SHP77 (cell line): ENCODE data around the gene NFATC1.

ENCODE experiments used
- DNase-seq, 2 experiments: peaks; one replicate each; lab custom pipeline; 2025; lab: John Stamatoyannopoulos, UW

Gene NFATC1

DNA sequence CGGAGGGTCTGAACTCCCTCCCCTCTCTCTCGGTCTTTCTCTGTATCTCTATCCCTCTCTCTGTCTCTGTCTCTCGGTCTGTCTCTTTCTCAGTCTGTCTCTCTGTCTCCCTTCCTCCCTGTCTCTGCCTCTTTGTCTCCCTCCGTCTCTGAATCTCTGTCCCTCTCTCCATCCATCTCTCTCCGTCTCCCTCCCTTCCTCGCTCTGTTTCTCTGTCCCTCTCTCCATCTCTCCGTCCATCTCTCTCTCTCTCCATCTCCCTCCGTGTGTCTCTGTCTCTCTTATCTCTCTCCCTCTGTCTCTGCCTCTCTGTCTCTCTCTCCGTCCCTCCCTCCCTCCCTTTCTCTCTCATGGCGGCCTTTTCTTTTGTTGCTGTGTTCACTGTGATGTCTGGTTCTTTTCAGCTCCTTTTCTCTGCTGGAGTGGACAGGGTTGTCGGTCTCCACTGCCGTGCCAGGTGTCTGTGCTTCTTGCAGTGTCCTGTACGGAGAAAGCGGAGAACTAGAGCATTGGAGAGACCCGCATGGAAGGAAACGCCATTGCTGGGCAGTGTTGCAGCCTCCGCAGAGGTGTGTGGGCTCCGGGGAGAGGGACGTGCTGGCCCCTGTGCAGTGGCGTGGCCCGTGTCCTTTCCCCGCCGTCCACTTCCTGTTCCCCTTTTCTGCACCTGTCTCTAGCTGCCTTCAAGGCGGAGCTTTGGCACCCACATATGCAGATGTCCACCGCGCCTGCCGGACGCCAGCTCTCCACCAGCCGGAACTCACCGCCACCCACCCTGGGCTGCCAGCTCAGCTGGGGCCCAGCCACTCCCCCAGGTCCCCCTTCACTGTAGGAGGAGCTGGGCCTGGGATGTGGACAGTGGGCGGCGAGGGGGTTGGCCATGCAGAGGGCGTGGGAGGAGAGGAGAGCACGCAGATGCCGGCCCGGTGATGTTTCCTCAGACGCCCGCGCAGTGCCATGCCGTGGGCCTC is 113.1 kb downstream of the NFATC1 start:
- no peak for DNase-seq

GRCh38 chr18:79509536-79509930 is 113.8 kb downstream of the NFATC1 start:
- DNase-seq: no peak

- no peak for DNase-seq
These were observed 114.4 kb downstream of the NFATC1 start for GRCh38 chr18:79510046-79510685.

- DNase-seq: no peak
These were observed 115.1 kb downstream of the NFATC1 start for GRCh38 chr18:79510731-79511241.

GRCh38 chr18:79511271-79511670 is 115.5 kb downstream of the NFATC1 start:
- DNase-seq: no peak

GRCh38 chr18:79511671-79512301 is 116.1 kb downstream of the NFATC1 start:
- DNase-seq: no peak

DNA sequence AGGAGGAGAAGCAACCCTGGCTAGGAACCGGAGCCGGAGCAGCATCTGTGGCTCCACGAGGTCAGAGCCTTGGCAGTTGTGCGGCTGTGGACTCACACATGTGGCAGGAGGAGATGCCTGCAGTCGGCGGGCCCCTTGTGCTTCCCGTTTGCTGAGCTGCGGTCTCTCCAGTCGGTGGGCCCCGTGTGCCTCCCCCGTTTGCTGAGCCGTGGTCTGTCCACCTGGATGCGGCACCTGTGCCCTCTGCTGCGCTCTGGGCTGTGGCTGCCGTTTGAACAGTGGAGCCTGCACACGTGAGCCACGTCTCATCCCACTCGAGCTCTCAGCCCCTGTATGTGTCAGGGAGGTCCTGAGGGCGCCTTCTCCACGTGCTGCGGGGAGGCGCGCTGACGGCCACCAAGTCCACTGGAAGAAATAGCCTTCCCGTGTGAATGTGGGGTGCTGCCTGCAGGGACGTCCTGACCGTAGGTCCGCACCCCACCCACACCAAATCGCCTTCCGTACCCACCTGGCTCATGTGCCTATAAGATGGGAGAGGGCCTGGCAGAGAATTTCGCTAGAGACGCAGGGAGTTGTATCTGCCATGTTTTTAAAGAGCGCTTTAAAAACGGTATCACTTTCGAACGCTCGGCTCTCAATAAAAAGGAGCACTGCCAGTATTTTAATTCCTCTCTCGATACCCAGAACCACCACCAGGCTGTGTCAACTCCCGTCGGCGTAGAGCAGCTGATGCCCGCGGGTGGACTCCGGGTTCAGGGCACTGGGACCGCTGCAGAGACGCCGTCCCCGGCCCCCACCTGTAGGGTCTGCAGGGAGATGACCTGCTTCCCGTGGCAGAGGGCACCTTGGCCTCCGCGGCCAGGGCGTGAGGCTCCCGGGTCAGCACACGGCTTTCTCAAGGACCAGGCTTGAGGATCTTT is 117.0 kb downstream of the NFATC1 start:
- DNase-seq: no peak

DNA sequence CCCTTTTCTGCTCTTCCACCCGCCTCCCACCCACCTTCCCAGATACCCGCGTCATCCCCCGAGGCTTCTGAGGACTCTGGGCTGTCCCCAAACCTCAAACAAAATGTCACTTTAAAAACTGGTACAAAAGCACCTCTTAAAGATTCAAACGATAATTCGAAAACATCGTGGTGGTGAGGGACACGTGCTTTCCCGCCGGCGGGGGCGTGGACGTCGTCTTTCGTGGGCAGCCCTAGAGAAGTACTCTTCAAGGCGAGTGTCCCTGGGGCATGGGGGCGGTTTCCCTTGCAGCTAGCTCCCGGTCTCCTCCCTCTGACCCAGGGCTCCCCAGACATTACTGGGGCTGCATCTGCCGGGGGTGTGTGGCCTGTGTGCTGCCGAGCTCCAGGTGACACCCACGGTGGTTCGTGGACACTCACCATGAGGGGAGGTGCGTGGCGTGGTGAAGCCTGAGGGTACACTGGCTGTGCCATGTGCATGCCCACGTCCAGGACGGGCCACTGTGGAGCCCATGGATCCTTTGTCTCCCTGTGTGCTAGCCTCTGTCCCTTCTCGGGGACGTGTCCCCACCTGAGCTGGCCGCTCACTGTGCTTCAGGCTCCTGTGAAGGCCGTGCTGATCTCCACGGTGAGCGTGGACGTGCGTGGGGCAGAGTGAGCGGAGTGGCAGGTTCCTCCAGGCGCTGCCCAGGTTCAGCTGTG is 117.8 kb downstream of the NFATC1 start:
- no peak for DNase-seq

- no peak for DNase-seq
These were observed 119.6 kb downstream of the NFATC1 start for GRCh38 chr18:79515331-79515730.

- no peak for DNase-seq
These were observed 120.2 kb downstream of the NFATC1 start for GRCh38 chr18:79515944-79516351.

DNA sequence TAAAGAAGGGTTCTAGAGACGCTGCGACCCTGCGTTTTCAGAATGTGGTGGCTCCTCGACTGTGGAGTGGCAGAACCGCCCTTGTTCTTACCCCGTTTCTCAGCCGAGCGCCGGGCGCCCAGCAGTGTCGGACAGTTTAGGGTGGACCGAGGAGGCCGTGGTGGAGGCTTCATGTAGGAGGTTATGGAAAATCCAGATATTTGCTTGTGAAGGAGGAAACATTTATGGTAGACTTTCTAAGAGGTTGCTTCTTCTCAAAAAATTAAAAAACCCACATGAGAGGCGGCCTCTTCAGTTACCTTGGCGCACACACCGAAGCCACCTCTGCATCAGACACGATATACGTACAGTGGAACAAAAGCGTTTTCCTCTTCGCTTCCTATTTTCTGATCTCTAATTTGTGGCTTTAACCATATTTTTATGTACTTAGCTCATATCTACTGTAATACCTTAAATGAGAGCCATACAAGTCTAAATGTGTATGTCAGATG is 120.8 kb downstream of the NFATC1 start:
- DNase-seq: no peak

DNA sequence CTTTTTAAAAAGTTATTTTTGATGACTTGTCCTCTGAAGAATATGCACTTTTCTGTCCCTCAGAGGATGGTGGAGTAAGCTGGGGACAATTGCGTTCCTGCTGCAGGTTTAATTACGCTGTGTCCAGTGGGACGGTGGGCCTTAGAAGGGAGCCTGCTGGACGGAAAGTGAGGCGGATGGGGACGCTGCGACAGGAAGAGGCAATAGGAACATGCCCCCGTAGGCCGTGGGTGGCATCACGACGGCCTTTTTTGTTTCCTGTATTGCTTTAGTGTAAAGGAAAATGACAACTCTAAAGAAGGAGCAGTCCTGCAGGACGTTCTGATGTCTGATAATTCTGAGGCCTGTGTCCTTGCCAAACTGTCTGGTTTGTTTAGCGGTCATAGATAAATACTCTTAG is 121.6 kb downstream of the NFATC1 start:
- DNase-seq: no peak

GRCh38 chr18:79518028-79518682 is 122.4 kb downstream of the NFATC1 start:
- DNase-seq: no peak

DNA sequence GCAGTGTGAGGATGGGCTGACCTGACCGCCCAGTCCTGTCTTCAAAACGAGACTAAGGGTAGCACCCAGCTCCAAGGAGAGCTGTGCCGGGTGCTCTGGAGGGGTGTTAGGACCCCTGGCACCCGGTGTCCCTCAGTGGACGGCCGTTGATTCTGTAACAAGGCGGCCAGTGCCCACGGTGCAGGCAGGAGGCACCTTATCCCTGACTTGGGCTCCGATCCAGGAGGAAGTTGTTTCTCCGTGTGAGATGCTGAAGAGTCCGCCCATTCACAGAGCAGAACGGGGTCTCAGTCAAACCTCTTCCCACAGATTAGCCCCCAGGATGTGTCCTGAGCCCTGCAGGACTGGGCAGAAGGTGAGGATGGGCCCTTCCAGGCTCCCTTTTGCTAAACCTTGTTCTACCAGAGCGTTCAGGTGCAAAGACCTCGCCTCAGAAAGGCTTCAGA is 123.0 kb downstream of the NFATC1 start:
- DNase-seq: no peak

DNA sequence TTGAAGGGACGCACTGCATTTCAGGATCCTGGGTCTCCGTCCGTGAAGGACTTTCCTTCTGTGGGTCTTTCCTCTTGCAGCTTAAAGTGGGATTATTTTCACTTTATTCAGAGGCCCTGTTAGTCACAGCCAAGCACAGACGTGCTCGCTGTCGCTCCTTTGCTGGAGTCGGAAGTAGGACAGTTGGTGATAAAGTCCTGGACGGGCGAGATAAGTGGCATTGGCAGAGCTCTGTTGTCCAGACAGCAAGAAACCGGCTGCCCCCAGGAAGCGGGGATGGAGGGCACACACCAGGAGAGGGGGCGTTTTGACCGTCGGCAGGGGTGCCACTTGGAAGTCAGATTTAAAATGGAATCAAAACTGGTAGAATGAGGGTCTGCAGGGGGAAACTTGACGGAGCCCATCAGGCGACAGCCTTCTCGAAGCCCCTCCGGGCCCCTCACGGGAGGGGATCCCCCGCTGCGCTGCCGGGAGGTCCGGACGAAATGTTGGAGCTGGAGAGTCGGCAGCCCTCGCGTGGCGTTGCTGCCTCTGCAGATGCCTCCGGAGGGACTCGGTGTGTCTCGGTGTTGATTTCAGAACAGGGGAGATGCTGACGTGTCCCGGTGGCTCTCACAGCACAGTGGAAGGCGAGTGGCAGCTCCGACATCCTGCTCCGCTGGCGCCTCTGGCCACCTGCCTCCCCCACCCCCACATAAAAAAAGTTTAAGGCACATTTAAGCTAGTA is 124.2 kb downstream of the NFATC1 start:
- DNase-seq: no peak

DNA sequence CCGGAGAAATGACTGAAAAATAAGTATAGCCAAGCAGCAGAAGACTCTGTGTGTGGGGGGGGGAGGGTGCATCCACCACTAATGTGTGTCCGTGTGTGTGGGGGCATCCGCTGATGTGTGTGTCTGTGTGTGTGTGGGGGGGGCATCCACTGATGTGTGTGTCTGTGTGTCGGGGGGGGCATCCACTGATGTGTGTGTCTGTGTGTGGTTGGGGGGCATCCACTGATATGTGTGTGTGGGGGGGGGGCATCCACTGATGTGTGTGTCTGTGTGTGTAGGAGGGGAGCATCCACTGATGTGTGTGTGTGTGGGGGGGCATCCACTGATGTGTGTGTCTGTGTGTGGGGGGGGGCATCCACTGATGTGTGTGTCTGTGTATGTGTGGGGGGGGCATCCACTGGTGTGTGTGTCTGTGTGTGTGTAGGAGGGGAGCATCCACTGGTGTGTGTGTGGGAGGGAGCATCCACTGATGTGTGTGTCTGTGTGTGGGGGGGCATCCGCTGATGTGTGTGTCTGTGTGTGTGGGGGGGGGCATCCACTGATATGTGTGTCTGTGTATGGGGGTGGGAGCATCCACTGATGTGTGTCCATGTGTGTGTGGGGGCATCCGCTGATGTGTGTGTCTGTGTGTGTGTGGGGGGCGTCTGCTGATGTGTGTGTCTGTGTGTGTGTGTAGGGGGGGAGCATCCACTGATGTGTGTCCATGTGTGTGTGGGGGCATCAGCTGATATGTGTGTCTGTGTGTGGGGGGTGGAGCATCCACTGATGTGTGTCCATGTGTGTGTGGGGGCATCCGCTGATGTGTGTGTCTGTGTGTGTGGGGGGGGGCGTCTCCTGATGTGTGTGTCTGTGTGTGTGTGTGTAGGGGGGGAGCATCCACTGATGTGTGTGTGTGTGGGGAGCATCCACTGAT is 125.0 kb downstream of the NFATC1 start:
- DNase-seq: no peak

GRCh38 chr18:79521416-79522205 is 125.9 kb downstream of the NFATC1 start:
- no peak for DNase-seq
